AG04449 (cell line): Measurements from ENCODE around the gene RNF13.

ENCODE experiments used
- CTCF ChIA-PET: fragments of 350-600 bp; formaldehyde crosslinking; extraction: SDS; loops from one replicate; lab custom pipeline; 2021; ENCODE audit warnings: antibody characterized with exemption; lab: Yijun Ruan, JAX
- POLR2A ChIA-PET: fragments of 400-600, 350-600 bp; formaldehyde crosslinking; extraction: SDS; loops from one replicate; lab custom pipeline; 2020; ENCODE audit warnings: antibody characterized with exemption, inconsistent platforms; lab: Yijun Ruan, JAX
- DNase-seq: peaks from one replicate; pipeline ENCODE4 v3.0.0-alpha.2; 2010; ENCODE audit warnings: low read depth, low spot score
- H3K4me3 ChIP-seq: 2 replicates; pipeline ENCODE4 v1.5.1; 2011; ENCODE audit warnings: low read depth, mild to moderate bottlenecking, control low read depth, low read length
- CTCF ChIP-seq: IDR thresholded peaks from one replicate; pipeline ENCODE4 v1.5.1; 2011; ENCODE audit warnings: mild to moderate bottlenecking, moderate library complexity, low read length, control low read depth, inconsistent platforms; ENCODE audit not compliant: insufficient read depth; ENCODE audit errors: missing control alignments

Gene RNF13, protein sequence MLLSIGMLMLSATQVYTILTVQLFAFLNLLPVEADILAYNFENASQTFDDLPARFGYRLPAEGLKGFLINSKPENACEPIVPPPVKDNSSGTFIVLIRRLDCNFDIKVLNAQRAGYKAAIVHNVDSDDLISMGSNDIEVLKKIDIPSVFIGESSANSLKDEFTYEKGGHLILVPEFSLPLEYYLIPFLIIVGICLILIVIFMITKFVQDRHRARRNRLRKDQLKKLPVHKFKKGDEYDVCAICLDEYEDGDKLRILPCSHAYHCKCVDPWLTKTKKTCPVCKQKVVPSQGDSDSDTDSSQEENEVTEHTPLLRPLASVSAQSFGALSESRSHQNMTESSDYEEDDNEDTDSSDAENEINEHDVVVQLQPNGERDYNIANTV

GRCh38 chr3:149812606-149813366, at the start of gene RNF13:
RNF13 (plus strand) TSS chr3:149813215; CDS start chr3:149846027, 32,812 bp downstream.
- TF ChIP-seq CTCF = no peak
- H3K4me3 ChIP-seq = peak within 1 kb of the TSS; percentile 79
- POLR2A ChIA-PET = interaction anchor here (1.0 to 1.4 kb wide), 2 partner anchors 155 to 734 kb away, joined by 3 to 5 read pairs; partner anchors contain the start of genes EIF2A, SERP1 and WWTR1
- CTCF ChIA-PET = interaction anchor here (0.8 to 2.6 kb wide), 5 partner anchors 10 to 95 kb away, joined by 3 to 21 read pairs (median 5); no protein-coding TSS in a partner anchor
- DNase-seq = peak; percentile 78

DNA sequence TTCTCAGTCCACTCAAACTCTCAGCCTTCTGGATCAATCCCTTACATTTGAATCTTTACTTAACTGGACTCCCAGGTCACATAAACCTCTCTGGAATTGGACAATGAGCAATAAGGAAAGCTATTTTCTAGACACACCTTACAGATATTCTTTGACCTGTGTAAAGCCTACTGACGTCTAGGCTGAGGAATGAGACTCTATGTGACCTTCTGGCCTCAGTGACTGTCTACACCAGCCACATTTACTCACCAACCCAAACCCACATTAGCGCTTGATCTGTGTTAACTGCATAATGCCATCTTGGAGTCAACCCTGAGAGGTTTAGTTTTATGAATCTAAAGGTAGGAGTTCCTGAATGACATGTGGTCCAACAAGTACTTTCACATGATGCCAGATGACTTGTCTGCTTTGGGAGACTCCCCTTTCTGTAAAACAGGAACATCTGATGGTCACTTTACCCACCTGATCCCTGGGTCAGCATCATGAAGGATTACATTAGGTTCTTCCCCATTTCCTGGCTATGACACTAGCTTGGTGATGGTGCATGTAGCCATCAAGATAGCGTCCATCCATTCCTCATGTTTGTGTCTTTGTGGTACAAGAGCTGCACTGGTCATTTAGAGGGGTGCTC, 49.3 kb upstream of the RNF13 start:
- no peak overlapping the region for H3K4me3 ChIP-seq
- CTCF ChIA-PET = interaction anchor here (0.6 to 17.8 kb wide), 9 partner anchors 10 to 268 kb away, joined by 3 to 369 read pairs (median 10); partner anchors contain the start of gene COMMD2
- no peak for TF ChIP-seq CTCF
- POLR2A ChIA-PET = no interaction called here
- no peak for DNase-seq

DNA sequence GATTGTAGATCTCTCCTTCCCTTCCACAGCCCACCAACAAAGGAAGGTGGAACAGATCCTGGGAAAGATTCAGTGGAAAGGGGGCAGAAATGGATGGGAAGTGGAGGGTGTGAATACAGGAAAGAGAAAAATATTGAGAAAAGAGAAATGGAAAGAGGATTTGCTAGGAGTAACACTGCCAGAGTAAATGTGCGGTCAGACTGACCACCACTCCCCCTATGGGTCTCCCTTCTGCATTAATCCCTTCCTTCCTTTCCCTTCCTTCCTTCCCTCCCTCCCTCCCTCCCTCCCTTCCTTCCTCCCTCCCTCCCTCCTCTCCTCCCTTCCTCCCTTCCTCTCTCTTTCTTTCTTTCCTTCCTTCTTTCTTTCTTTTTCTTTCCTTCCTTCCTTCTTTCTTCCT, 48.7 kb upstream of the RNF13 start:
- no peak overlapping the region for H3K4me3 ChIP-seq
- TF ChIP-seq CTCF = no peak
- CTCF ChIA-PET = interaction anchor here (1.1 to 17.8 kb wide), 11 partner anchors 7 to 269 kb away, joined by 3 to 369 read pairs (median 18); partner anchors contain the start of gene COMMD2
- POLR2A ChIA-PET = no interaction called here
- DNase-seq = no peak

GRCh38 chr3:149765762-149766334, 47.2 kb upstream of the RNF13 start:
- H3K4me3 ChIP-seq = no peak overlapping the region
- POLR2A ChIA-PET = no interaction called here
- DNase-seq = no peak

DNA sequence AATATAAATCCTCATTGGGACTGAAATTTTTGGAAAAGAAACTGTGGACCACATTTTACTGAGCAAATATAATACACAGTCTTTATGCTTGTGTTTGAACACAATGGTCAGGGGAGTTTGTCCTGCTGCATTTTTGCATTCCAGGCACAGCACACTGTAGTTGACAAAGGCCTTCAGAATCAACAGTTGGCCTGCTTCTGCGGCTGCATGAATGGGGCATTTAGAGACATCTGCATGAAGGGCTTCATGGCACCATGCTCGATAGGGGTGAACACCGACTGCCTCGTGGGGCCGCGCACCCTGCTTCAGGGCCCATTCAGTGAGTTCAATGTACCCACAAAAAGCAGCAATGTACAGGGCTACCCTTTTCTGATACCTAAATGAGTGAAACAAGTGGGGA, 45.3 kb upstream of the RNF13 start:
- TF ChIP-seq CTCF = no peak
- ChIA-PET POLR2A (no interaction called here), CTCF (interaction anchor here (0.8 to 17.8 kb wide), 14 partner anchors 6 to 452 kb away, joined by 3 to 369 read pairs (median 14); partner anchors contain the start of gene COMMD2)
- H3K4me3 ChIP-seq = no peak overlapping the region
- DNase-seq = no peak

More at GRCh38 chr3:149765762-149766334, 47.2 kb upstream of the RNF13 start:
- TF ChIP-seq CTCF = peak; percentile 54
- CTCF ChIA-PET = interaction anchor here (0.7 to 17.8 kb wide), 37 partner anchors 8 to 729 kb away, joined by 3 to 369 read pairs (median 6); partner anchors contain the start of gene COMMD2
